HG02885 (cell line): ENCODE measurements around the gene CARD16.

Experiments
- ATAC-seq: cut with Tn5 transposase; IDR thresholded peaks from one replicate; pipeline ENCODE4 v1.9.1; 2021; ENCODE audit warnings: mild to moderate bottlenecking; ENCODE audit not compliant: unreplicated experiment, poor library complexity

The CARD16 gene

DNA sequence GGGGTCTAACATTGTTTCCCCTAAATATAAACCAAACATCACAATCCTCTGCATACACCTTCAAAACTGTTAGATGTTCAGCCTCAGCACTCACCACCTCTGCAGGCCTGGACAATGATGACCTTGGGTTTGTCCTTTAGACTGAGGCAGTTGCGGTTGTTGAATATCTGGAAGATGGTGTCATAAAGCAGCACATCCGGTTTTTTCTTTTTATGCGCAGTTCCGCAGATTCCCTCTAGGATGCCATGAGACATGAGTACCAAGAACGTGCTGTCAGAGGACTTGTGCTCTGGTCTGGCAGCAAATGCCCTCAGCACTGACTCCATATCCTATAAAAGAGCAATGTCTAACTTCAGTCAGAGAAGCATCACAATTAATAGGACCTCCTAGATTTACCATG is 45.0 kb downstream of the CARD16 start:
- no peak for ATAC-seq

DNA sequence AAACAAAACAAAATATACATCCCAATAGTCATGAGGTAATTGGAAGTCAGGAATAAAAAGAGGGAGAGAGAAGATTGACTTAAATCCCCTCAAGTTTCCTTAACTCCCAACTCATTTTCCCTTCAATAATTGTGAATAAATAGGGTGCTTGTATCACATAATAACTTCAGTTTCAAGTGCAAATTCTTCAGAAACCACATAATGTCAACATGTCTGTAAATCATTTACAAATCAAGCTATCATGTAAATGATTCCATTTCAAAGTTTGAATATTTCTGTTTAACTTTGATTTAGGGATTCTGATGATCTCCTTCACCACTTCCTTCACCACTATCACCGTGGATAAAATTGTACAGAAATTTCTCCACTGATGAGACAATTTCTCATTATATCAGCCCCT is 45.4 kb downstream of the CARD16 start:
- ATAC-seq: no peak

DNA sequence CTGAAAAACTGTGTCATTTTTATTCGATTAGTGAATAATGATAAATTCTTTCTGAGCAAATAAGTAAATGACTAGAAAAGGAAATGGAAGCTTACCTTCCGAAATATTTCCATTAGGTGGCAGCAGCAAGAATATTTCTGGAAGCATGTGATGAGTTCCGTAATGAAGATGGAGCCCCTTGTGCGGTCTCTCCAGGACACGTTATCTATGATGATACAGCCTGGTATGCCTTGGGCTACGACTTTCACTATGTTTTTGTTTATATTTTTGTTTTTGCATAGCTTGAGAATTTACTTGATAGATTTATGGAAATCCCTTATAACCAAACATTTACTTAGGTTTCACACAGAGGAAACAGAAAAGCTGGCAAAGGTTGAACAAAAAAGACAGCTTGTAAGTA is 47.8 kb downstream of the CARD16 start:
- no peak for ATAC-seq

DNA sequence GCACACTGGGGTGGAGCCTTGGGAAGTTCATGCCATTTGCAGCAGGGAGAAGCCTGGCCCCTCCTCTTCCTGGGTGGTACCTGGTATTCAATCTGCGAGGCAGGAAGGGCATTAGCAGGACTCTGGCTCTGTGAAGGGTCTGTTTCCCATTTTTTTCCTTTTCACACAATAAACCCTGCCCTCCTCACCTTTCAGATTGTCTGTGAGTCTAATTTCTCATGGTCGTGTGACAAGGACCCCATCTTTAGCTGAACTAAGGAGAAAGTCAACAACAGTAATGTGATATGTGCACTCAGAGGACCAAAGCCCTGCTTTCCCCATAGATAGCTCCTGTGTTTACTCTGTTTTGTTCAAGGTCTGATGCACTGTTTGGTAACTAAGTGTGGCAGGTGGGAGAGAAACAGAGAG is 50.1 kb downstream of the CARD16 start:
- no peak for ATAC-seq

DNA sequence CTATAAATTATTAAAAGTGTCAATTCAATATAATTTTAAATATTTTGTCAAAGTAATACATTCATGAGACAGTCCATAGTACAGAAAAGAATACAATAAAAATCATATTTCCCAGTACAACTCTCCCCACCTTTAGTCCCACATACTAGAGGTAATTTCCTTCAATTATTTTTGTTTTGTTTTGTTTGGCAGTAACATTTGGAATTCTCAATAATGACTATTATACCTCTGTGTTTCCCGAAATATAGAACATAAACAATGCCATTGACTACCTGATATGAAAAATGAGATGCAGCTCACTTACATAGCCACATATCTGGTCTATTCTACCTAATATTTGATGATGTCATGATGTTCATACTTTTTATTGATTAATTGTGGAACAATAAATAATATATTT is 52.4 kb downstream of the CARD16 start:
- no peak for ATAC-seq

DNA sequence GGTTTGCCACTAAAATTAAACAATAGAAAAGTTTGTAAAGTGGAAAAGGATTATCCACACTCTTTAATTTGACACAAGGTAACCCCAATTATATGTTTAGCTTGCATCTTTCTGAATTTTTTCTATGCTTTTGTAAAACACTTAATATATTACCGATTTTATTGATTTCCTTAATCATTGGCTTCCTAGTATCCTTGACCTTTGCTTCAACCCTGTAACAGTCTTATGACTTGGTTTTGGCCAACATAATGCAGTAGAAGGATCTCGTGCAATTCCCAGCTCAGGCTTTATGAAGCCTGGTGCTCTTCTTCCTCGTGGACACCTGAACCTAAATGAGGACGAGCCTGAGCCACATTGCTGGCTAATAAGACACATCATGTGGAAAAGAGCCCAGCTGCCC is 53.1 kb downstream of the CARD16 start:
- no peak for ATAC-seq
